HG03432 (cell line): ENCODE measurements around the gene BMPR1A.
A peak's percentile ranks its signal among the peaks of the same experiment; 100 is the strongest.
"Not testable (repeated sequence)": the region's sequence is repeated elsewhere in the genome, so short reads cannot be mapped to it uniquely, and the experiment has no call there.

Experiments used
- ATAC-seq: cut with Tn5 transposase; IDR thresholded peaks from one replicate; pipeline ENCODE4 v1.9.1; 2021; ENCODE audit warnings: mild to moderate bottlenecking, moderate library complexity; ENCODE audit not compliant: unreplicated experiment

BMPR1A gene

GRCh38 chr10:86728056-86728455 is 28.4 kb upstream of the BMPR1A start:
- no peak for ATAC-seq

- ATAC-seq = no peak
These were observed 26.7 kb upstream of the BMPR1A start for GRCh38 chr10:86729677-86730076.

DNA sequence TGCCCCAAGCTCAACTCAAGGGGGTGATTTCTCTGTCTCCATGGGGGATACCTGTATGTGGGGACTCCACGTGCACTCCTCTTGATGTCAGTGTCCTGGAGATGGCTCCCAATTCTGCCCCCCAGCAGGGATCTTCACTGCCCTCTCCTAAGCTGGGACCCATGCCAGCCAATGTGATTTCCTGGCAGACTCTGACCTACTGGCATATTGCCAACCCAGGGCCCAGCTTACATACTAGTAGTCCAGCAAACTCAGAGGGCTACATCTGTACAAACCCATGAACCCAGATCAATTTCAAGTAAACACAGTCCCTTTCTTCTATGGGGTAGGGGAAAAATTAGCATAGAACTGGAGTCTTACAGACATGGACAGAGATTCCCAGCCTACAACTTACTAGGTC is 26.2 kb upstream of the BMPR1A start:
- ATAC-seq = no peak

DNA sequence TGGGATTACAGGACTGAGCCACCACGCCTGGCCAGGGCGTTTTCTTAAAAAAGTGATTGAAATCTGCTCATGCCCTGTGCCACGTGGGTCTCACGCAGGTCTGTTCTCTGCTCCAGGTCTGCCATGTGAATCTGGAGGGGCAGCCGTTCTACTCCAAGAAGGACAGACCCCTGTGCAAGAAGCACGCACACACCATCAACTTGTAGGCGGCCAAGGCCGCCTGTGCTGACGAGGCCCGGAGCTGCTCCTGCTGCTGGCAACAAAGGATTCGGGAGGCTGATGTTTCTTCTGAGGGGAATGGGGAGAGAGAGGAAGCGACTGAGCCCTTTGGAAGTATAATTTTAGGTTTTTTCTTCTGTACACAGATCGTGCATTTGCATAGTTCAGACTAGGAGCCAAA is 23.6 kb upstream of the BMPR1A start:
- no peak for ATAC-seq

DNA sequence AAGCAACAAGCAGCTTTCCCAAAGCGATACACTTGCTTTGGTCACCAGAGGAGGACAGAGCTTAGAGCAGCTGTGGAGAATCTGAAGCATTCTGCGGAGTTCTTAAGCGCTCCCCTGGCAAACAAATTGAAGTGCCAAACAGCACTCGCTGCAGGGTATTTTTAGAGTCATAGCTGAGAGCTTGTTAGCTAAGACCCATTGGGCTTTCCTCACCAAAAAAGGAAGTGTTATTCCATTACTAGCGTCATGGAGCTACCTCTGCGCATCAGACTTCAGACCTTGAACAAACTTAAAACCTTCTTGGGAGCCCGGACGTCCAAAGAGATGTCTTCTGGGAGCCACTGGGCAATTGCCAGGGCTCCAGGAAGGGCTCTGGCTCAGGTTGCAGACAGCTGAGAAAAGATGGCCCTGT is 23.2 kb upstream of the BMPR1A start:
- no peak for ATAC-seq

DNA sequence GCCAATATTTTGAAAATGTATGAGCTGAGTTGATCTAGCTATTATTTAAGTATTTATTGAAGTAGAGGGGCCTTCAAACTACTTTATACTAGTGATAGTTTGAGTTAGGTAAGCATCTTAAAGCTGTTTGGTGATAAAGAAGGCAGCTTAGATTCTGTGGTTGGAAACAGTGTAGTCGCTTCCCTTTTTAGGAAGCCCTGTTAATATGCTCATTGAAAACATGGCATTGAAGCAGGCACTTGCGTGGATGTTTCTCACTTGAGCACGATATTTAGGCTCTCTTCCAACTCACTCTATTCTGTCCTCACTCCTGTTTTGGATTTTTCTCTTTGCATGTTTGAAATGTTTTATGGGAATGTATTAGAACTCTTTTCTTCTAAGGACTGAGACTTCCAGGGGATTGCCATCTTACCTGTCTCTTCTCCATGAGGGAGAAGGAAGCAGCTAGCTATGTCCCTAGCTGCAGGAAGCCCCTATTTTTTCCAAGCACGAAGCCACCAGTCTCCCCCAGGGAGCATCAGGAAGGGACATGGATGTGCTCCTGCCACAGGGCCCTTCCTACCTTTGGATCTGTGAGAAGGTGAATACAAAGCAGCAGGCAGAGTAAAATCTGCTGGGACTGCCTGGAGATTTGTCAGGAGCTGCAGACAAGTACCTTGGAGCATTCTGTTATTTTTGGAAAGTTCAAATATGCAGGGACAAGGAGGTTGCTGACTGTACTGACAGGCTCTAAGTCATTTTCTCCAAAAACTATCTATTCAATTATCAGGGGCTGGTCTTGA is 22.0 kb upstream of the BMPR1A start:
- ATAC-seq = no peak

- ATAC-seq = not testable (repeated sequence)
These were observed 21.1 kb upstream of the BMPR1A start for GRCh38 chr10:86735278-86735677.

DNA sequence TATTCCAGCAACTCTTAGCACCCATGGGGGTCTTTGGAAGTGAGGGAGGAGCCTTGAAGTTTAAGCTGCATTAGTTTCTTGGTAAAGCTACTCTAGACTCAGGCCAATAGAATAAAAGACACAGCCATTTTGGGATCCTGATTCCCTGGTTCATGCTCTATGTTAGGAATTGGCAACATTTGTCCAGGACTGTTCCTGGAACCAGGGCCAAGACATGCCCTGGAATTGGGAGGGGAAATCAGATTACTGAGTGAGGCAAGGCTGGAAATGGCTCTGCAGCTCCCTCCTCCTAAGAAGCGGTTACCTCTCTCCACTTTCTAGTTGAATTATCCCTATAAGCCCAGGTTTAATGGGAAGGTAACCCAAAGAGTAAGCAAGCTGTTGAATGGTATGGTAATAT is 14.2 kb upstream of the BMPR1A start:
- no peak for ATAC-seq

- no peak for ATAC-seq
These were observed 12.2 kb upstream of the BMPR1A start for GRCh38 chr10:86744067-86744725.

GRCh38 chr10:86747796-86748581 is 8.4 kb upstream of the BMPR1A start:
- ATAC-seq = no peak

DNA sequence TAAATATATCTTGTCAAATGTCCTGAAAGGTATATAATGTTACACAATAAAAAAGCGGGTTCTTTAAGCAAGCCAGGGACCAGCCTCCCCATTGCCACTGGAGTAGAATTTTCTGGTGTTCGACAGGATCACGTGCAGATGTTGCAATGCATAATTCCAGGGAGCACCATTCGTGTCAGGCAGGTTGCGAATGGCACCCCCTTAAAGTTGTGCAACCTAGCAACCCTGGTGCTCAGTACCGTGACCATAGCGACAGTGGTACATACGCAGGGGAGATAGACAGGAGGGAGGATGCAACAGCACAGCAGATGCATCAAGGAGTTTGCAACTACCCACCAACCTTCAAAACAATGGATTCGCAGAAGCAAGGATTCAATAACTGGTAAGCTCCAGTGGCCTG is 6.6 kb upstream of the BMPR1A start:
- ATAC-seq = no peak

GRCh38 chr10:86751477-86751876 is 4.9 kb upstream of the BMPR1A start:
- ATAC-seq = no peak

DNA sequence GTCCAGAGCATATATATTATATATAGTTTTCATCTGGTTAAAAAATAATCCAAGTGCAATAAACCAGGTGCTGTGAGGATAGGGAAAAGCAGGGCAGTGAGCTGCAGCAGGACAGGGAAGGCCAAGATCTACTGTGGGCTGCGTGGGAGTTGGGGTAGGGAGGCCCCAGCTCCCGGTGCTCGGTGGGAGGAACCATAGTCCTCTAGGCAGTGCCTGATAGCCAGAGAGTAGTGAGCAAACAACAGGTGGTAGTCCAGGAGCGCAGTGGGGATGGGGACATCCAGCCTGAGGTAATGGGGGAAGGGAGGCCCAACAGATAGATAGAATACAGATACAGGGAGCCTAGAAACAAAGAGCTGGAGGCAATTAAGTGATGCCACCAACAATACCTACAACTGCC is 4.1 kb upstream of the BMPR1A start:
- ATAC-seq = no peak

- no peak for ATAC-seq
These were observed 3.4 kb upstream of the BMPR1A start for GRCh38 chr10:86753051-86753450.

DNA sequence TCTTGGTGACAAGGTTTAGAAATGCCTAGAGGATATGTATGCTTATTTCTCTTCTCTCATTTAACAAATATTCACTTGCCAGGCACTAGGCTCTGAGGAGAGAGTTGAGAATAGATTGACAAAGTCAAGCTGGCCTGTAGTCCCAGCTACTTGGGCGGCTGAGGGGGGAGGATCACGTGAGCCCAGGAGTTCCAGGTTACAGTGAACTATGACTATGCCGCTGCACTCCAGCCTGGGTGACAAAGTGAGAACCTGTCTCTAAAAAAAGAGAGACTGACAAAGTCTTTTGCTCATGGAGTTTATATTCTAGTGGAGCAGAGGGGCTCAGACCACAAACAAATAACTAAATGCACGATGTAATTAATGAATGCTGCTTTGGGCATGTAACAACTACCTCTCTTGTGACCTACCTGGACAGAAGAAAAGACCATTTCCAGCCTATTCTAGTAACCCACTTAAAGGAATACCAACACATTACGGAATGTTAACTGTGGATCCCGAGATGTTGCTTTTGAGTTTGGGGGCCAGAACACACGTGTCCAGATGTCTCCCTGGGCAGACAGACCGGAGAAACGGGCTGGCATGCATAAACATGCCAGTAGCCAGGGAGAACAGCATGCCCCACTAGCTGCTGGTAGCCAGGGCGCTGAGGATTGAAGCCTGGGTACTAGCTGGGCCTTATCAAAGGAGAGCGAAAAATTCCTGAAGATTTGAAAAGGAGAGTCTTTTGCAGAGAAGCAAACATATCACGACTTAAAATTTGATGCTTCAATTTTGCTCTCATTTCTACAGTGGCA is 2.6 kb upstream of the BMPR1A start:
- ATAC-seq = no peak

- no peak for ATAC-seq
These were observed 1.0 kb upstream of the BMPR1A start for GRCh38 chr10:86755454-86755739.

DNA sequence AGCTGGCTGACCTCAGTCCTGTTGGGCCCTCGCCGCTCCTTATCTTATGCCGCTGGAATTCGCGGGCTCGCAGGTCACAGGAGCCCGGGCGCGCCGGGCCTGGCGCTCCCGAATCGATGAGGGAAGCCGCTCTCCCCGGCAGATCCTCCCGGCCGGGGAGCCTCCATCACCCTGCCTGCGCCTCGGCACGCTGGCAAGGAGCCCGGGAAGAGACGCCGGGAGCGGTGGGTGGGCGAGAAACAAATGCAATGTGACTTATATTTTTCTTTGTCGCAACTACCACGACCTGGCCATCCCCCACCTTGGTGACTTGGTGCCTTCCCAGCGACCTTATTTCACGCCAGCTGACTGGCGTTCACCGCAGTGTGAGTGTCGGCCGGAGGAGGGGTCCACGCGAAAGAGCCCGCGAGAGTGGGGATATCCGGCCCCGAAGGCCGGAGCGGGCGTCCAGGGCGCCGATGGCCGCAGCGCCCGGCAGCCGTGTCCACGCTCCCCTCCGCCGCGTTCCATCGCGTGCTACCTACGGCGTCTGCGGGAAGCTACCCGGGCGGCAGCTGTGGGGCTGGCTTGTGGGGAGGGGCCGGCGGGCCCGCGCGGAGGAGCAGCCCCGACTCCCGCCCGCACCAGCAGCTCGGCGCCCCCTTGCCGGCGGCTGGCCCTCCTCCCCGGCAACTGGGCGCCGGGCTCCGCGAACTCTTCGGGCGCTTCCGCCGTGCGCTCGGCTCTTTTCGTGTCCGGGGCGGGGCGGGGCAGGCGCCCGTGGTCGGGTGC is 494 bp upstream of the BMPR1A start:
- ATAC-seq = peak; percentile 82

DNA sequence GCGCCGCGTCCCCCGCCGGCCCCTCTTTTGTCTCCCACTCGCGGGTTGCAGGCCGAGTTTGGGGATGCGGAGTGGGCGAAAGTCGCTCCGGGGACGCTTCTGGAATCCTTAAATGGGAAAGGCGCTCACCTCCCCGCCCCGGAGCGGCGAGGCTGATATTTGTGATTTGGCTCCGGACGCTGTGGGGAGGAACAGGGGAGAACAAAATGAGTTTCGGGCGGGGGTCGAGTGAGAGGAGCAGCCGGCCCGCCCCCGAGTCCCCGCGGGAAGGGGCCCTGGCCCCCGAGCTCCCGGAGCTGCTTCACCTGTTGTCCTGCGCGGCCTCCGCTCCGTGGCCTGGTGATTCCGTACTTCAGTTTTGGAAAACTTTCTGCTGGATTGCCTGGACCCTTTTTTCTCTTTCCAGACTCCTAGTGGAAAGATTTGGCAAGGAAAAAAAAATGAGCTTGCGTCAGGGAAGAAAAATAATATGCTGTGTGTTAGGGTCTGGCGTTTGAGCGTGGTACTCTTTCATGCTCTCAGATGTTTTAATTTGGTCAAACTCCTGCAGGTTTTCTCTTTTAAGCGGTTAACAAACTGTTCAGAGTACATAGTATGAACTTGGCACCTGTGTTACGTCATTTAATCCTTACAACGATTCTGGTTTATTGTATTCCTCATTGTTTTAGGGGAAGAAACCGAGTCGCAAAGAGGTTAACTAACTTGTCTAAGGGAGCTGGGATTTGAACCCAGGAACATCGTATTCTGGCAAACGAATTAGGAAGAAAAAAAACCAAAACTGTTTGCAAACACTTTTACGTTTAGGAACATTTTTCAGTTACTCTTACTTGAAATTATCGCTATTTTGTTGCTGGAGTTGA is 924 bp downstream of the BMPR1A start:
- ATAC-seq = peak; percentile 1
